Esophagus muscularis mucosa (tissue), 4 donors: ENCODE measurements around the gene PCSK4.

Source experiments
- CTCF ChIP-seq, 3 experiments: fragments of 200-600 bp in 2 of 3; fragments of 450-650 bp in 1 of 3; sonication (generic) in 2 of 3; IDR thresholded peaks; one replicate each; pipeline ENCODE4 v1.5.1; 2017 to 2019; ENCODE audit warnings: antibody characterized with exemption in 3 of 3, mild to moderate bottlenecking in 2 of 3, moderate library complexity in 1 of 3
- EP300 ChIP-seq: sonication (generic); formaldehyde crosslinking; IDR thresholded peaks from one replicate; pipeline ENCODE4 v1.6.1; 2017; ENCODE audit warnings: antibody characterized with exemption
- POLR2A ChIP-seq: fragments of 450-650 bp; IDR thresholded peaks from one replicate; pipeline ENCODE4 v1.6.1; 2017; ENCODE audit warnings: antibody characterized with exemption, moderate library complexity, mild to moderate bottlenecking, low read depth
- POLR2AphosphoS5 ChIP-seq, 2 donors: sonication (generic); formaldehyde crosslinking; IDR thresholded peaks; one replicate each; pipeline ENCODE4 v1.6.1; 2017; ENCODE audit warnings: antibody characterized with exemption in 2 of 2

GRCh38 chr19:1522838-1523237 is 32.7 kb upstream of the PCSK4 start:
- TF ChIP-seq CTCF (IDR thresholded peaks at IDR 0.05) (no peak), POLR2A (no peak), POLR2AphosphoS5 (IDR thresholded peaks at IDR 0.05) (no peak), EP300 (no peak)
